ENCODE data around the gene MISP.

DNA sequence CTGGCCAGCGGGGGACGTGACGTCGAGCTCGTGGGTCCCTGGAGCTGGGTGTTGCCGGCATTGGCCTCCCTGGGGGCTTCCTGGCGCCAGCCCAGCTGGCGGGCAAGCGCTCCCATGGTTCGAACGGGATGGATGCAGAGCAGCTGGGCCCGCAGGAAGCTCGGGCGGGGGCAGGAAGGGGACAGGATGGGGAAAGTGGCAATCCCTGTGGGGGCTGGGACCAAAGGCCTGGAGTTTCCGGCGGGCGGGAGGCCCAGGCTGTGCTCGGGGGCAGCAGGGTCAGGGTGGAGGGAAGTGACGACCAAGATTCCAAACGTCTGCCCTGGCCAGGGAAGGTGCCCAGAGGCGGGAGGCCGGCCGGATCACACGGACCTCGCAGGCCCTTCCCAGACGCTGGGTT is 22.9 kb upstream of the MISP start:
- TF ChIP-seq POLR2AphosphoS5 (IDR thresholded peaks at IDR 0.05; ENCODE audit: insufficient read depth in 1 of 2, low read depth in 1 of 2), result peak; percentile 9 to 60
- no peak for TF ChIP-seq CTCF (IDR thresholded peaks at IDR 0.05)

Measured in vagina (tissue), 2 donors.